Bronchial epithelial cell (primary cell): Measurements from ENCODE around the gene HLCS. TPM values are rescaled to one million over a fixed set of nuclear protein-coding genes. Genes with fewer than 3 reads are reported as not detected.

Experiments used
- DNase-seq: peaks from one replicate; pipeline ENCODE4 v3.0.0-alpha.2; 2010; ENCODE audit warnings: low read depth
- FAIRE-seq: peaks from 2 replicates; lab custom pipeline; 2011; peaks lifted over from hg19 to GRCh38; lab: Jason Lieb, UNC
- H3K27me3 ChIP-seq: 2 replicates; pipeline ENCODE4 v1.5.1; 2011; ENCODE audit warnings: low read length; ENCODE audit not compliant: control insufficient read depth, insufficient read depth
- H3K36me3 ChIP-seq: 2 replicates; pipeline ENCODE4 v1.5.1; 2011; ENCODE audit warnings: low read length; ENCODE audit not compliant: control insufficient read depth, insufficient read depth
- H3K4me3 ChIP-seq: 2 replicates; pipeline ENCODE4 v1.5.1; 2011; ENCODE audit warnings: mild to moderate bottlenecking, low read depth, low read length, control low read depth
- CTCF ChIP-seq: IDR thresholded peaks from 2 replicates; pipeline ENCODE4 v1.5.1; 2011; ENCODE audit warnings: mild to moderate bottlenecking, moderate library complexity, low read length, control low read depth, inconsistent platforms; ENCODE audit not compliant: insufficient read depth, severe bottlenecking
- total RNA-seq: library from RNA; depleted of rRNA; stranded (reverse); fragments of >200 nt; gene quantifications from 2 replicates; pipeline ENCODE4 v1.2.1, GENCODE V29; 2014

HLCS gene
- total RNA-seq, 1 donor from 2014 or later = 26.3 TPM

GRCh38 chr21:36985751-36986594 lies 19.5 kb upstream of the HLCS start:
- TF ChIP-seq CTCF = no peak
- Histone ChIP-seq H3K27me3 (no peaks in the 10 kb centered on the region), H3K36me3 (no peaks in the 10 kb centered on the region), H3K4me3 (no peak overlapping the region)
- FAIRE-seq (no peak), DNase-seq (no peak)

- TF ChIP-seq CTCF = no peak
- FAIRE-seq (no peak), DNase-seq (no peak)
- Histone ChIP-seq H3K4me3 (no peak overlapping the region), H3K27me3 (no peaks in the 10 kb centered on the region), H3K36me3 (no peaks in the 10 kb centered on the region)
These were observed 15.7 kb upstream of the HLCS start for GRCh38 chr21:36981977-36982700.

- Histone ChIP-seq H3K4me3 (peak overlapping the region; percentile 52), H3K27me3 (no peaks in the 10 kb centered on the region), H3K36me3 (no peaks in the 10 kb centered on the region)
- no peak for TF ChIP-seq CTCF
- FAIRE-seq (no peak), DNase-seq (no peak)
These were observed 14.6 kb upstream of the HLCS start for GRCh38 chr21:36981049-36981391.

GRCh38 chr21:36980280-36981048 lies 14.0 kb upstream of the HLCS start:
- DNase-seq (no peak), FAIRE-seq (no peak)
- no peak for TF ChIP-seq CTCF
- H3K27me3 ChIP-seq = no peaks in the 10 kb centered on the region
- no peaks in the 10 kb centered on the region for H3K36me3 ChIP-seq
- peak overlapping the region; percentile 52 for H3K4me3 ChIP-seq

GRCh38 chr21:36976882-36977651 lies 10.6 kb upstream of the HLCS start:
- Histone ChIP-seq H3K4me3 (no peak overlapping the region), H3K36me3 (no peaks in the 10 kb centered on the region), H3K27me3 (no peaks in the 10 kb centered on the region)
- FAIRE-seq (no peak), DNase-seq (peak; percentile 66)
- peak; percentile 45 for TF ChIP-seq CTCF
